Esophagus muscularis mucosa (tissue), 4 donors: ENCODE results near the gene MTURN. TPM values are rescaled to one million over a fixed set of nuclear protein-coding genes. Genes with fewer than 3 reads are reported as not detected.

Source experiments
- DNase-seq: peaks from one replicate; pipeline ENCODE4 v3.0.0-alpha.2; 2017; ENCODE audit errors: extremely low spot score
- H3K27ac ChIP-seq, 4 donors: fragments of 200-600 bp; sonication (generic); replicated peaks in 1 of 4; 1 replicate in 3 of 4; 2 replicates in 1 of 4; pipeline ENCODE4 v1.5.1; 2016 to 2019; ENCODE audit warnings: mild to moderate bottlenecking in 1 of 4
- H3K27me3 ChIP-seq, 4 donors: fragments of 200-600 bp; sonication (generic); one replicate each; pipeline versions ENCODE4 v1.5.1 to v1.6.0; 2016 to 2019
- H3K36me3 ChIP-seq, 4 donors: fragments of 200-600 bp; sonication (generic); one replicate each; pipeline ENCODE4 v1.5.1; 2016 to 2019
- H3K4me1 ChIP-seq, 4 donors: fragments of 200-600 bp; sonication (generic); one replicate each; pipeline ENCODE4 v1.5.1; 2016 to 2019
- H3K4me3 ChIP-seq, 4 donors: fragments of 200-600 bp; sonication (generic); 1 replicate in 2 of 4; 2 replicates in 2 of 4; pipeline ENCODE4 v1.5.1; 2016 to 2019; ENCODE audit warnings: mild to moderate bottlenecking in 4 of 4, moderate library complexity in 1 of 4
- H3K9me3 ChIP-seq, 4 donors: fragments of 200-600 bp; sonication (generic); 1 replicate in 3 of 4; 2 replicates in 1 of 4; pipeline ENCODE4 v1.5.1; 2016 to 2019
- CTCF ChIP-seq, 3 experiments: fragments of 200-600 bp in 2 of 3; fragments of 450-650 bp in 1 of 3; sonication (generic) in 2 of 3; IDR thresholded peaks; one replicate each; pipeline ENCODE4 v1.5.1; 2017 to 2019; ENCODE audit warnings: antibody characterized with exemption in 3 of 3, mild to moderate bottlenecking in 2 of 3, moderate library complexity in 1 of 3
- EP300 ChIP-seq: sonication (generic); formaldehyde crosslinking; IDR thresholded peaks from one replicate; pipeline ENCODE4 v1.6.1; 2017; ENCODE audit warnings: antibody characterized with exemption
- POLR2A ChIP-seq: fragments of 450-650 bp; IDR thresholded peaks from one replicate; pipeline ENCODE4 v1.6.1; 2017; ENCODE audit warnings: antibody characterized with exemption, moderate library complexity, mild to moderate bottlenecking, low read depth
- POLR2AphosphoS5 ChIP-seq, 2 donors: sonication (generic); formaldehyde crosslinking; IDR thresholded peaks; one replicate each; pipeline ENCODE4 v1.6.1; 2017; ENCODE audit warnings: antibody characterized with exemption in 2 of 2
- WGBS: methylation state at CpG from one replicate; pipeline ENCODE4 v1.1.5; 2018; 5-methylcytosine and 5-hydroxymethylcytosine counted together
- intact Hi-C: fragments of 100-400 bp; cut with DNase I; formaldehyde crosslinking; loops from one replicate; pipeline ENCODE4 v1.15.1; 2023
- total RNA-seq, 4 donors: library from RNA; depleted of rRNA; stranded (reverse); fragments of >200 nt; gene quantifications; one replicate each; pipeline versions ENCODE4 v1.1.0 to v1.2.1, GENCODE V29; 2016

The MTURN gene
- total RNA-seq, 4 donors from 2014 or later: 158 to 249 (median 196) TPM

- H3K4me1 ChIP-seq: no peaks in the 10 kb centered on the region
- TF ChIP-seq CTCF (IDR thresholded peaks at IDR 0.05) (no peak), POLR2AphosphoS5 (IDR thresholded peaks at IDR 0.05) (no peak), POLR2A (no peak), EP300 (no peak)
- H3K9me3 ChIP-seq: no peaks in the 10 kb centered on the region
- intact Hi-C loops: no loop called here
- no peak for DNase-seq
- H3K27me3 ChIP-seq: no peaks in the 10 kb centered on the region
- H3K27ac ChIP-seq: no peak overlapping the region
- H3K4me3 ChIP-seq: no peak overlapping the region
- no peaks in the 10 kb centered on the region for H3K36me3 ChIP-seq
- WGBS: 95% methylated on average over 3 of the region's 4 CpGs
Measured at GRCh38 chr7:30191809-30192208, 57.0 kb downstream of the MTURN start.

DNA sequence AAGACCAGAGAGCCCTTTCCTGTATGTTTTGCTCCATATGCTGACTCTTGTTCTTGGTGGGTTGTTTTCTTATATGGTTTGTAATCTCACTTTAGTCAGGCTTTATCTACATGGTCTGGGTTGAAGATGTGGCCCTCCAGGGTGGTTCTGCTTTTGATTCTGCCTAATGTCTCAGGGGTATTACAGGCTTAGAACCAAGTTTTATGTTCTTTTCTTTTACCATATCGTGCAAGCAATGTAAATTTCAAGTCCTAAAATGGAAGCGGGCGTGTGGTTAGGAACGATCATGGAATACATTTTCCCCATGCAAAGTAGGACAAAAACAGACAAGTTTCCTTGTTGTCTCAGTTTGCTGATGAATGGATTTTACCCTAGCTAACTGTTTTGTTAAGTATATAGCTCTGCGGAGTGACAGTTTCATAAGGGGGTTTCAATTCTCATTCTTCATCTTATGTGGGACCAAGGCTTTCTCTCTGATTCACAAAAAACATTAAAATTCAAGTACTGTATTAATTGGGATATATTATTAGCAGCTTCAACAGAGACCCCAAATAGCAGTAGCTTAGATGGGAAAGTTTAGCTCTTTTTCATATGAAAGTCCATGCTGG, 58.7 kb downstream of the MTURN start:
- intact Hi-C loops: no loop called here
- 96% methylated on average over 5 of the region's 5 CpGs for WGBS
- H3K27ac ChIP-seq: no peak overlapping the region
- no peak overlapping the region for H3K4me3 ChIP-seq
- H3K4me1 ChIP-seq: no peaks in the 10 kb centered on the region
- no peaks in the 10 kb centered on the region for H3K9me3 ChIP-seq
- H3K36me3 ChIP-seq: no peaks in the 10 kb centered on the region
- no peak for DNase-seq
- no peaks in the 10 kb centered on the region for H3K27me3 ChIP-seq
- no peak for TF ChIP-seq CTCF (IDR thresholded peaks at IDR 0.05)
- no peak for TF ChIP-seq POLR2A

- H3K27ac ChIP-seq: no peak overlapping the region
- TF ChIP-seq POLR2AphosphoS5 (IDR thresholded peaks at IDR 0.05) (no peak), POLR2A (no peak), CTCF (IDR thresholded peaks at IDR 0.05) (no peak), EP300 (no peak)
- intact Hi-C loops: no loop called here
Measured at GRCh38 chr7:30196408-30196807, 61.6 kb downstream of the MTURN start.

DNA sequence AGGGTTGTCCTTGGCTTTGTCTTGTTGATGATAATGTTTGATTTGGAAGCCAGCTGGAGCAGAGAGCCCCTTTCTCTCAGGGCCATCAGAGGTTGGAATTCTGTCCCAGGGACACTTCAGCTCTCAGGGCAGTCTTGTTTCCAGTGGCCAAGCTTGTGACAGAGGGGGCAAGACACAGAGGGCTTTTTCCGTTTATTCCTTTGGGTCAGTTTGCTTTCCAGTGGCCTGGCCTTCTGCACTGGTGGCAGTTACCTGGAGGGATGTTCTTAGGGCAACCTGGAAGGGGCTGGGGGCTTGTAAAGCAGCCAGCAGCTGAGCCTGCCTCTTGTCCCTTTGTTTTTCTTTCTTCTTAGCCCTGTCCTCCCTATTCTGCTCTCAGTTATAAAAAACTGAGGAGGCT, 62.7 kb downstream of the MTURN start:
- TF ChIP-seq POLR2A: no peak
- no peak for TF ChIP-seq CTCF (IDR thresholded peaks at IDR 0.05)
- TF ChIP-seq POLR2AphosphoS5 (IDR thresholded peaks at IDR 0.05): no peak
- TF ChIP-seq EP300: no peak
- intact Hi-C loops: no loop called here
- no peak overlapping the region for H3K27ac ChIP-seq
- H3K4me3 ChIP-seq: no peak overlapping the region
- peaks cover 5 to 21% (median 21%) of the 10 kb centered on the region in 4 donors for H3K4me1 ChIP-seq
- WGBS: 38% methylated on average over 1 of the region's 1 CpG
- H3K27me3 ChIP-seq: no peaks in the 10 kb centered on the region
- peak; percentile 60 for DNase-seq
- H3K9me3 ChIP-seq: no peaks in the 10 kb centered on the region
- no peaks in the 10 kb centered on the region for H3K36me3 ChIP-seq

More at GRCh38 chr7:30196408-30196807, 61.6 kb downstream of the MTURN start:
- H3K4me3 ChIP-seq: no peak overlapping the region
- no peaks in the 10 kb centered on the region for H3K36me3 ChIP-seq
- no peaks in the 10 kb centered on the region for H3K9me3 ChIP-seq
- DNase-seq: no peak
- H3K27me3 ChIP-seq: no peaks in the 10 kb centered on the region
- H3K4me1 ChIP-seq: peaks cover 3 to 12% (median 10%) of the 10 kb centered on the region in 4 donors

GRCh38 chr7:30199271-30199670, 64.5 kb downstream of the MTURN start:
- H3K4me3 ChIP-seq: no peak overlapping the region
- WGBS: 92% methylated on average over 2 of the region's 3 CpGs
- intact Hi-C loops: no loop called here
- H3K27me3 ChIP-seq: no peaks in the 10 kb centered on the region
- H3K4me1 ChIP-seq: peaks cover 5 to 30% (median 29%) of the 10 kb centered on the region in 4 donors
- no peaks in the 10 kb centered on the region for H3K36me3 ChIP-seq
- no peak overlapping the region for H3K27ac ChIP-seq
- peak; percentile 37 for DNase-seq
- TF ChIP-seq POLR2AphosphoS5 (IDR thresholded peaks at IDR 0.05) (no peak), EP300 (no peak), CTCF (IDR thresholded peaks at IDR 0.05) (no peak), POLR2A (no peak)
- no peaks in the 10 kb centered on the region for H3K9me3 ChIP-seq
